Neural cell (in vitro differentiated cells): ENCODE measurements around the gene MSH3. TPM values are rescaled to one million over a fixed set of nuclear protein-coding genes. Genes with fewer than 3 reads are reported as not detected.

Experiments
- H2AFZ ChIP-seq: fragments of 200-600, 300-800 bp; sonication (generic), shearing (Covaris generic); 2 replicates; pipeline ENCODE4 v1.6.0; 2014; ENCODE audit warnings: low read depth, mild to moderate bottlenecking, antibody characterized with exemption, low read length, moderate library complexity
- H3F3A ChIP-seq: fragments of 200-600 bp; shearing (Covaris generic); 2 replicates; pipeline ENCODE4 v1.6.1; 2016; ENCODE audit warnings: mild to moderate bottlenecking, moderate library complexity, mixed read lengths, antibody characterized with exemption, low read length; ENCODE audit not compliant: insufficient read depth, poor library complexity, severe bottlenecking
- H3K27ac ChIP-seq: fragments of 200-600, 300-800 bp; sonication (generic), shearing (Covaris generic); 2 replicates; pipeline ENCODE4 v1.5.1; 2014; ENCODE audit warnings: mild to moderate bottlenecking, low read length, moderate library complexity
- H3K27me3 ChIP-seq: fragments of 300-800, 200-600 bp; sonication (generic), shearing (Covaris generic); 2 replicates; pipeline ENCODE4 v1.6.0; 2014; ENCODE audit warnings: mild to moderate bottlenecking, low read depth, low read length, moderate library complexity; ENCODE audit not compliant: insufficient read depth
- H3K36me3 ChIP-seq: fragments of 300-800, 200-600 bp; sonication (generic), shearing (Covaris generic); 2 replicates; pipeline ENCODE4 v1.5.1; 2014; ENCODE audit warnings: mild to moderate bottlenecking, antibody characterized with exemption, low read length, moderate library complexity; ENCODE audit not compliant: insufficient read depth
- H3K4me2 ChIP-seq: fragments of 300-800, 200-600 bp; sonication (generic), shearing (Covaris generic); 2 replicates; pipeline ENCODE4 v1.6.0; 2014; ENCODE audit warnings: mild to moderate bottlenecking, low read length
- H3K4me3 ChIP-seq: fragments of 300-800, 200-600 bp; sonication (generic), shearing (Covaris generic); 2 replicates; pipeline ENCODE4 v1.5.1; 2014; ENCODE audit warnings: mild to moderate bottlenecking, low read length, moderate library complexity
- H3K79me2 ChIP-seq: fragments of 200-600 bp; shearing (Covaris generic); replicated peaks from 2 replicates; pipeline ENCODE4 v1.6.0; 2014; ENCODE audit warnings: mild to moderate bottlenecking, low read length, moderate library complexity; ENCODE audit not compliant: insufficient read depth
- H3K9ac ChIP-seq: fragments of 300-800, 200-600 bp; sonication (generic), shearing (Covaris generic); 2 replicates; pipeline ENCODE4 v1.6.1; 2016; ENCODE audit warnings: mild to moderate bottlenecking, low read length, mixed read lengths
- H3K9me2 ChIP-seq: fragments of 200-600 bp; shearing (Covaris generic); 2 replicates; pipeline ENCODE4 v1.6.1; 2016; ENCODE audit warnings: mild to moderate bottlenecking, low read length, mixed read lengths; ENCODE audit not compliant: insufficient read depth
- H3K9me3 ChIP-seq: fragments of 200-600, 300-800 bp; sonication (generic), shearing (Covaris generic); 2 replicates; pipeline ENCODE4 v1.6.1; 2016; ENCODE audit warnings: mild to moderate bottlenecking, mixed run types, low read length, moderate library complexity, mixed read lengths
- H4K20me1 ChIP-seq: fragments of 200-600 bp; shearing (Covaris generic); 2 replicates; pipeline ENCODE4 v1.6.1; 2016; ENCODE audit warnings: mild to moderate bottlenecking, mixed run types; ENCODE audit not compliant: insufficient read depth
- EP300 ChIP-seq: fragments of 450-650 bp; conservative IDR thresholded peaks from 2 replicates; pipeline ENCODE4 v1.6.1; 2014; ENCODE audit warnings: antibody characterized with exemption, mild to moderate bottlenecking, moderate library complexity; ENCODE audit not compliant: poor library complexity, severe bottlenecking
- EZH2 ChIP-seq: fragments of 200-600, 300-800 bp; shearing (Covaris generic), sonication (generic); IDR thresholded peaks from 2 replicates; pipeline ENCODE4 v1.6.1; 2014; ENCODE audit warnings: antibody characterized with exemption, low read length, borderline replicate concordance, mild to moderate bottlenecking; ENCODE audit not compliant: insufficient read depth, poor library complexity, severe bottlenecking
- MXI1 ChIP-seq: fragments of 450-650 bp; conservative IDR thresholded peaks from 2 replicates; pipeline ENCODE4 v1.6.1; 2014; ENCODE audit warnings: antibody characterized with exemption, mild to moderate bottlenecking; ENCODE audit not compliant: poor library complexity, severe bottlenecking
- POLR2AphosphoS5 ChIP-seq: IDR thresholded peaks from 2 replicates; pipeline ENCODE4 v1.6.1; 2012
- RAD21 ChIP-seq: fragments of 450-650 bp; conservative IDR thresholded peaks from 2 replicates; pipeline ENCODE4 v1.6.1; 2014; ENCODE audit warnings: antibody characterized with exemption, mild to moderate bottlenecking, moderate library complexity
- REST ChIP-seq: IDR thresholded peaks from 2 replicates; pipeline ENCODE4 v1.6.1; 2012; ENCODE audit warnings: borderline replicate concordance
- SMC3 ChIP-seq: fragments of 450-650 bp; conservative IDR thresholded peaks from 2 replicates; pipeline ENCODE4 v1.6.1; 2014; ENCODE audit warnings: antibody characterized with exemption, mild to moderate bottlenecking, moderate library complexity; ENCODE audit not compliant: poor library complexity
- TAF1 ChIP-seq: IDR thresholded peaks from 2 replicates; pipeline ENCODE4 v1.6.1; 2012; ENCODE audit warnings: low read depth
- polyA plus RNA-seq: library from polyadenylated mRNA; depleted of rRNA; stranded (reverse); fragments of >200 nt; gene quantifications from 2 replicates; pipeline ENCODE4 v1.2.3, GENCODE V29; 2014
- TF ChIP-seq, protein P1 (sequence below): fragments of 450-650 bp; IDR thresholded peaks from 2 replicates; pipeline ENCODE4 v1.5.1; 2014; ENCODE audit warnings: antibody characterized with exemption, mild to moderate bottlenecking, moderate library complexity; ENCODE audit not compliant: poor library complexity, severe bottlenecking

MSH3 gene
- polyA plus RNA-seq, 1 donor from 2014 or later, result 9.8 TPM

DNA sequence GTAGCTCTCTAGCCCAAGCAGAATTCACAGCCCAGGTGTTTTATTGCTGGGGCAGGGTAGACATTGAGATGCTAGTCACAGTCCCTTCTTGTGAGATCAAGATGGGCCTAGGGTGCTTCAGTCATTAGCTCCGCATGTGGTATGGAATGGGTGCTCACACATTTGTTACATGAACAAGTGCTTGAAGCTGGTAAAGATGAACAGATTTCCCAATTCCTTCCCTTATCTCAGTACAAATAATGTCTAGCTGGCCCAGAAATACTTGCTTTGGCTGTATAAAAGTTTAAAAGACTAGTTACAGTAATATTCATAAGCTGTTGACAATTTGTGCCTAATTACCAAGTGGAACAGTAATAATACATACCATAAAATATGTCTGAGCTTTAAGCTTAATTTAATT lies 143.7 kb downstream of the MSH3 start:
- Histone ChIP-seq H4K20me1 (no peaks in the 10 kb centered on the region), H3F3A (no peaks in the 10 kb centered on the region), H3K9me2 (no peaks in the 10 kb centered on the region), H2AFZ (no peak overlapping the region), H3K4me3 (no peak overlapping the region), H3K9me3 (no peaks in the 10 kb centered on the region), H3K36me3 (peaks cover 3% of the 10 kb centered on the region), H3K9ac (no peak overlapping the region), H3K79me2 (no peaks in the 10 kb centered on the region), H3K27ac (no peak overlapping the region), H3K27me3 (no peaks in the 10 kb centered on the region), H3K4me2 (no peak overlapping the region)
- no peak for TF ChIP-seq MXI1
- TF ChIP-seq, protein P1, sequence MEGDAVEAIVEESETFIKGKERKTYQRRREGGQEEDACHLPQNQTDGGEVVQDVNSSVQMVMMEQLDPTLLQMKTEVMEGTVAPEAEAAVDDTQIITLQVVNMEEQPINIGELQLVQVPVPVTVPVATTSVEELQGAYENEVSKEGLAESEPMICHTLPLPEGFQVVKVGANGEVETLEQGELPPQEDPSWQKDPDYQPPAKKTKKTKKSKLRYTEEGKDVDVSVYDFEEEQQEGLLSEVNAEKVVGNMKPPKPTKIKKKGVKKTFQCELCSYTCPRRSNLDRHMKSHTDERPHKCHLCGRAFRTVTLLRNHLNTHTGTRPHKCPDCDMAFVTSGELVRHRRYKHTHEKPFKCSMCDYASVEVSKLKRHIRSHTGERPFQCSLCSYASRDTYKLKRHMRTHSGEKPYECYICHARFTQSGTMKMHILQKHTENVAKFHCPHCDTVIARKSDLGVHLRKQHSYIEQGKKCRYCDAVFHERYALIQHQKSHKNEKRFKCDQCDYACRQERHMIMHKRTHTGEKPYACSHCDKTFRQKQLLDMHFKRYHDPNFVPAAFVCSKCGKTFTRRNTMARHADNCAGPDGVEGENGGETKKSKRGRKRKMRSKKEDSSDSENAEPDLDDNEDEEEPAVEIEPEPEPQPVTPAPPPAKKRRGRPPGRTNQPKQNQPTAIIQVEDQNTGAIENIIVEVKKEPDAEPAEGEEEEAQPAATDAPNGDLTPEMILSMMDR, result no peak
- TF ChIP-seq EZH2, result no peak
- no peak for TF ChIP-seq RAD21
- TF ChIP-seq EP300, result no peak
- TF ChIP-seq POLR2AphosphoS5, result no peak
- TF ChIP-seq TAF1, result no peak
- no peak for TF ChIP-seq REST
- no peak for TF ChIP-seq SMC3

GRCh38 chr5:80798633-80799032 lies 144.2 kb downstream of the MSH3 start:
- Histone ChIP-seq H3K4me2 (no peak overlapping the region), H3K9ac (no peak overlapping the region), H3K79me2 (no peaks in the 10 kb centered on the region), H3K9me2 (no peaks in the 10 kb centered on the region), H2AFZ (no peak overlapping the region), H3F3A (no peaks in the 10 kb centered on the region), H3K36me3 (no peaks in the 10 kb centered on the region), H3K9me3 (no peaks in the 10 kb centered on the region), H3K27ac (no peak overlapping the region), H4K20me1 (no peaks in the 10 kb centered on the region), H3K27me3 (no peaks in the 10 kb centered on the region), H3K4me3 (no peak overlapping the region)
- TF ChIP-seq, protein P1, result no peak
- TF ChIP-seq EP300 (no peak), POLR2AphosphoS5 (no peak), EZH2 (no peak), REST (no peak), MXI1 (no peak), TAF1 (no peak), SMC3 (no peak), RAD21 (no peak)
